HG03045 (cell line): ENCODE measurements around the gene MFAP4.
"Not testable (repeated sequence)": the region's sequence is repeated elsewhere in the genome, so short reads cannot be mapped to it uniquely, and the experiment has no call there.

Source experiments
- ATAC-seq: cut with Tn5 transposase; IDR thresholded peaks from one replicate; pipeline ENCODE4 v1.9.1; 2021; ENCODE audit warnings: mild to moderate bottlenecking, moderate library complexity; ENCODE audit not compliant: unreplicated experiment

MFAP4 gene

GRCh38 chr17:19354748-19355147 lies 32.2 kb downstream of the MFAP4 start:
- ATAC-seq = no peak

- not testable (repeated sequence) for ATAC-seq
Observed at GRCh38 chr17:19353401-19353800, 33.6 kb downstream of the MFAP4 start.

- no peak for ATAC-seq
Observed at GRCh38 chr17:19348806-19349205, 38.2 kb downstream of the MFAP4 start.

- ATAC-seq = no peak
Observed at GRCh38 chr17:19348081-19348650, 38.8 kb downstream of the MFAP4 start.

- no peak for ATAC-seq
Observed at GRCh38 chr17:19347323-19348080, 39.5 kb downstream of the MFAP4 start.

GRCh38 chr17:19346351-19347255 lies 40.4 kb downstream of the MFAP4 start:
- ATAC-seq = no peak

GRCh38 chr17:19345486-19346350 lies 41.3 kb downstream of the MFAP4 start:
- no peak for ATAC-seq

- ATAC-seq = no peak
Observed at GRCh38 chr17:19345067-19345460, 41.9 kb downstream of the MFAP4 start.

GRCh38 chr17:19344311-19345066 lies 42.5 kb downstream of the MFAP4 start:
- ATAC-seq = no peak

- no peak for ATAC-seq
Observed at GRCh38 chr17:19343671-19344151, 43.3 kb downstream of the MFAP4 start.

- ATAC-seq = no peak
Observed at GRCh38 chr17:19343256-19343630, 43.7 kb downstream of the MFAP4 start.

GRCh38 chr17:19342611-19343255 lies 44.3 kb downstream of the MFAP4 start:
- ATAC-seq = no peak

- no peak for ATAC-seq
Observed at GRCh38 chr17:19341641-19342610, 45.1 kb downstream of the MFAP4 start.

GRCh38 chr17:19341211-19341631 lies 45.8 kb downstream of the MFAP4 start:
- no peak for ATAC-seq

- no peak for ATAC-seq
Observed at GRCh38 chr17:19339341-19339815, 47.6 kb downstream of the MFAP4 start.

GRCh38 chr17:19338031-19338990 lies 48.7 kb downstream of the MFAP4 start:
- no peak for ATAC-seq

GRCh38 chr17:19337712-19338023 lies 49.3 kb downstream of the MFAP4 start:
- no peak for ATAC-seq
